Stimulated activated CD4-positive, alpha-beta T cell treated with anti-CD3 and anti-CD28 coated beads, Interleukin-2, amount 100 ng/mL, for 24 hours (primary cell): ENCODE data around the gene SMARCD1.
"Not testable (repeated sequence)": the region's sequence is repeated elsewhere in the genome, so short reads cannot be mapped to it uniquely, and the experiment has no call there.

Experiments
- DNase-seq, 2 donors: peaks; one replicate each; pipeline ENCODE4 v3.0.0-alpha.2; 2020

The SMARCD1 gene

DNA sequence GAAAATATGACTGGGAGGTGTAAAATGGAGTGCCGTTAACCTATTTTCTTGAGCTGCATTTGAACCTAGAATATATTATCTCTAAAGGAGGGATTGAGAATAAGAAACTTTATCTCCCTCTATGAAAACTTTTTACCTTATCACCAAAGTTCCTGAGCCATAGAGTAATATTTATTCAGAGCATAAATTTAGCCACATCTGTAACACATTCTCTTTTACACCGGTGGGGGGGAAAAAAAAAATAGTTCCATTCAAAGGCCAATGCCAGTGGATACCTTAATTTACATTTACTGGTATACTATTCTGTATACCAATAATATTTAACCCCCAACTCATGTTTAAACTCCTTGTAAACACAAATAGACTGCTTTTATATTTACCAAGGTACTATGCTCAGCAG is 60.3 kb downstream of the SMARCD1 start:
- DNase-seq: no peak

DNA sequence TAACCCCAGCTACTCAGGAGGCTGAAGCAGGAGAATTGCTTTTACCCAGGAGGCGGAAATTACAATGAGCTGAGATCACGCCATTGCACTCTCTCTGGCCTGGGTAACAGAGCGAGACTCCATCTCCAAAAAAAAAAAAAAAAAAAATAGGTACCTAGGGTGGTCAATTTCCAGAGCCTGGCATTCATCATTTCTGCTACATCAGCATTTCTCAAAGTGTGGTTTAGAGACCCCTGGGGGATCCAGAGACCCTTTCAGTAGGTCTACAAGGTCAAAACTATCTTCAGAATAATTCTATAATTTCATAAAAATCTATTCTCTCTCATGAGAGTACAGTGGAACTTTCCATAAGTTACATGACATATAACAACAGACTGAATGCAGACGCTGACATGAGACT is 62.1 kb downstream of the SMARCD1 start:
- no peak for DNase-seq

- DNase-seq: not testable (repeated sequence)
Measured at GRCh38 chr12:50148011-50148410, 62.9 kb downstream of the SMARCD1 start.

- DNase-seq: no peak
Measured at GRCh38 chr12:50149311-50149710, 64.2 kb downstream of the SMARCD1 start.
